Esophagus muscularis mucosa (tissue), 4 donors: Measurements from ENCODE around the gene CFAP70. TPM values are rescaled to one million over a fixed set of nuclear protein-coding genes. Genes with fewer than 3 reads are reported as not detected.

Experiments
- DNase-seq: peaks from one replicate; pipeline ENCODE4 v3.0.0-alpha.2; 2017; ENCODE audit errors: extremely low spot score
- H3K27ac ChIP-seq, 4 donors: fragments of 200-600 bp; sonication (generic); replicated peaks in 1 of 4; 1 replicate in 3 of 4; 2 replicates in 1 of 4; pipeline ENCODE4 v1.5.1; 2016 to 2019; ENCODE audit warnings: mild to moderate bottlenecking in 1 of 4
- H3K27me3 ChIP-seq, 4 donors: fragments of 200-600 bp; sonication (generic); one replicate each; pipeline versions ENCODE4 v1.5.1 to v1.6.0; 2016 to 2019
- H3K36me3 ChIP-seq, 4 donors: fragments of 200-600 bp; sonication (generic); one replicate each; pipeline ENCODE4 v1.5.1; 2016 to 2019
- H3K4me1 ChIP-seq, 4 donors: fragments of 200-600 bp; sonication (generic); one replicate each; pipeline ENCODE4 v1.5.1; 2016 to 2019
- H3K4me3 ChIP-seq, 4 donors: fragments of 200-600 bp; sonication (generic); 1 replicate in 2 of 4; 2 replicates in 2 of 4; pipeline ENCODE4 v1.5.1; 2016 to 2019; ENCODE audit warnings: mild to moderate bottlenecking in 4 of 4, moderate library complexity in 1 of 4
- H3K9me3 ChIP-seq, 4 donors: fragments of 200-600 bp; sonication (generic); 1 replicate in 3 of 4; 2 replicates in 1 of 4; pipeline ENCODE4 v1.5.1; 2016 to 2019
- CTCF ChIP-seq, 3 experiments: fragments of 200-600 bp in 2 of 3; fragments of 450-650 bp in 1 of 3; sonication (generic) in 2 of 3; IDR thresholded peaks; one replicate each; pipeline ENCODE4 v1.5.1; 2017 to 2019; ENCODE audit warnings: antibody characterized with exemption in 3 of 3, mild to moderate bottlenecking in 2 of 3, moderate library complexity in 1 of 3
- EP300 ChIP-seq: sonication (generic); formaldehyde crosslinking; IDR thresholded peaks from one replicate; pipeline ENCODE4 v1.6.1; 2017; ENCODE audit warnings: antibody characterized with exemption
- POLR2A ChIP-seq: fragments of 450-650 bp; IDR thresholded peaks from one replicate; pipeline ENCODE4 v1.6.1; 2017; ENCODE audit warnings: antibody characterized with exemption, moderate library complexity, mild to moderate bottlenecking, low read depth
- POLR2AphosphoS5 ChIP-seq, 2 donors: sonication (generic); formaldehyde crosslinking; IDR thresholded peaks; one replicate each; pipeline ENCODE4 v1.6.1; 2017; ENCODE audit warnings: antibody characterized with exemption in 2 of 2
- WGBS: methylation state at CpG from one replicate; pipeline ENCODE4 v1.1.5; 2018; 5-methylcytosine and 5-hydroxymethylcytosine counted together
- intact Hi-C: fragments of 100-400 bp; cut with DNase I; formaldehyde crosslinking; loops from one replicate; pipeline ENCODE4 v1.15.1; 2023
- total RNA-seq, 4 donors: library from RNA; depleted of rRNA; stranded (reverse); fragments of >200 nt; gene quantifications; one replicate each; pipeline versions ENCODE4 v1.1.0 to v1.2.1, GENCODE V29; 2016

CFAP70 gene
- total RNA-seq, 4 donors from 2014 or later, result 0.99 to 3.3 (median 1.1) TPM

- Histone ChIP-seq H3K27ac (no peak overlapping the region), H3K4me1 (no peaks in the 10 kb centered on the region), H3K27me3 (no peaks in the 10 kb centered on the region), H3K36me3 (peaks cover 0 to 19% (median 4%) of the 10 kb centered on the region in 4 donors), H3K9me3 (no peaks in the 10 kb centered on the region), H3K4me3 (no peak overlapping the region)
- intact Hi-C loops, result no loop called here
- no peak for DNase-seq
- TF ChIP-seq POLR2AphosphoS5 (IDR thresholded peaks at IDR 0.05) (no peak), CTCF (IDR thresholded peaks at IDR 0.05) (no peak), EP300 (no peak), POLR2A (no peak)
Observed at GRCh38 chr10:73225518-73225917, 133.1 kb downstream of the CFAP70 start.

- 92% methylated on average over 1 of the region's 1 CpG for WGBS
- Histone ChIP-seq H3K4me3 (no peak overlapping the region), H3K27ac (no peak overlapping the region), H3K9me3 (no peaks in the 10 kb centered on the region), H3K4me1 (no peaks in the 10 kb centered on the region), H3K36me3 (peaks cover 7 to 41% (median 19%) of the 10 kb centered on the region in 4 donors), H3K27me3 (no peaks in the 10 kb centered on the region)
- intact Hi-C loops, result no loop called here
- DNase-seq, result no peak
- TF ChIP-seq EP300 (no peak), POLR2AphosphoS5 (IDR thresholded peaks at IDR 0.05) (no peak), CTCF (IDR thresholded peaks at IDR 0.05) (no peak), POLR2A (no peak)
Observed at GRCh38 chr10:73220989-73221388, 137.7 kb downstream of the CFAP70 start.

GRCh38 chr10:73219384-73219783 lies 139.3 kb downstream of the CFAP70 start:
- intact Hi-C loops, result no loop called here
- Histone ChIP-seq H3K36me3 (peaks cover 7 to 41% (median 19%) of the 10 kb centered on the region in 4 donors), H3K9me3 (no peaks in the 10 kb centered on the region), H3K4me1 (no peaks in the 10 kb centered on the region), H3K27ac (no peak overlapping the region), H3K27me3 (no peaks in the 10 kb centered on the region), H3K4me3 (no peak overlapping the region)
- TF ChIP-seq EP300 (no peak), CTCF (IDR thresholded peaks at IDR 0.05) (no peak)
- DNase-seq, result no peak

GRCh38 chr10:73218431-73219191 lies 140.1 kb downstream of the CFAP70 start:
- intact Hi-C loops, result no loop called here
- TF ChIP-seq EP300 (no peak), CTCF (IDR thresholded peaks at IDR 0.05) (peak in 1 of 3 experiments; percentile 3), POLR2A (no peak)
- peaks cover 7 to 41% (median 19%) of the 10 kb centered on the region in 4 donors for H3K36me3 ChIP-seq

GRCh38 chr10:73217628-73218027 lies 141.0 kb downstream of the CFAP70 start:
- Histone ChIP-seq H3K27me3 (no peaks in the 10 kb centered on the region), H3K4me3 (no peak overlapping the region), H3K9me3 (no peaks in the 10 kb centered on the region), H3K27ac (no peak overlapping the region), H3K4me1 (peaks cover 0 to 3% (median under 1%) of the 10 kb centered on the region in 4 donors), H3K36me3 (peaks cover 7 to 36% (median 19%) of the 10 kb centered on the region in 4 donors)
- no peak for DNase-seq
- intact Hi-C loops, result no loop called here
- WGBS, result 100% methylated on average over 2 of the region's 2 CpGs
- TF ChIP-seq POLR2A (no peak), EP300 (no peak), POLR2AphosphoS5 (IDR thresholded peaks at IDR 0.05) (no peak), CTCF (IDR thresholded peaks at IDR 0.05) (no peak)

More at GRCh38 chr10:73218431-73219191, 140.1 kb downstream of the CFAP70 start:
- 90% methylated on average over 2 of the region's 2 CpGs for WGBS
- H3K4me1 ChIP-seq, result no peaks in the 10 kb centered on the region
- DNase-seq, result no peak
- H3K9me3 ChIP-seq, result no peaks in the 10 kb centered on the region
- H3K27ac ChIP-seq, result no peak overlapping the region
- no peak overlapping the region for H3K4me3 ChIP-seq
- no peaks in the 10 kb centered on the region for H3K27me3 ChIP-seq
